HepG2 (cell line): Measurements from ENCODE around the gene MLXIPL. TPM values are rescaled to one million over a fixed set of nuclear protein-coding genes. Genes with fewer than 3 reads are reported as not detected.

Experiments used
- AKAP8 ChIP-seq: sonication (generic); formaldehyde crosslinking; IDR thresholded peaks from 2 replicates; pipeline ENCODE4 v1.5.1; 2020; ENCODE audit warnings: mild to moderate bottlenecking, missing genetic modification reagents
- ATM ChIP-seq: fragments of 450-650 bp; IDR thresholded peaks from 2 replicates; pipeline ENCODE4 v1.7.1; 2017; ENCODE audit warnings: mild to moderate bottlenecking, borderline replicate concordance
- BRF2 ChIP-seq: sonication (generic); formaldehyde crosslinking; IDR thresholded peaks from 2 replicates; pipeline ENCODE4 v1.8.1; 2022; ENCODE audit warnings: mild to moderate bottlenecking, missing genetic modification reagents
- EED ChIP-seq: sonication (generic); formaldehyde crosslinking; IDR thresholded peaks from 2 replicates; pipeline ENCODE4 v1.5.0; 2020; ENCODE audit warnings: mild to moderate bottlenecking, missing genetic modification reagents
- FOXM1 ChIP-seq: sonication (generic); formaldehyde crosslinking; IDR thresholded peaks from 2 replicates; pipeline ENCODE4 v1.5.0; 2020; ENCODE audit warnings: missing genetic modification reagents
- GABPB1 ChIP-seq: IDR thresholded peaks from 2 replicates; pipeline ENCODE4 v1.6.1; 2016; ENCODE audit warnings: mild to moderate bottlenecking, missing genetic modification reagents, moderate library complexity, missing compliant biosample characterization
- HNRNPL ChIP-seq: fragments of 200-400 bp; formaldehyde crosslinking; IDR thresholded peaks from 2 replicates; pipeline ENCODE4 v1.6.1; 2017; ENCODE audit warnings: mild to moderate bottlenecking, low read depth, low read length
- HNRNPLL ChIP-seq: fragments of 200-400 bp; formaldehyde crosslinking; IDR thresholded peaks from 2 replicates; pipeline ENCODE4 v1.6.1; 2017; ENCODE audit warnings: mild to moderate bottlenecking, low read depth, low read length; ENCODE audit not compliant: poor library complexity, severe bottlenecking
- HNRNPUL1 ChIP-seq: fragments of 200-400 bp; formaldehyde crosslinking; IDR thresholded peaks from 2 replicates; pipeline ENCODE4 v1.6.1; 2017; ENCODE audit warnings: low read depth, mild to moderate bottlenecking, low read length, moderate library complexity
- KMT2A ChIP-seq: sonication (generic); formaldehyde crosslinking; IDR thresholded peaks from 2 replicates; pipeline ENCODE4 v1.4.0; 2020; ENCODE audit warnings: missing genetic modification reagents
- PAX8 ChIP-seq: sonication (generic); formaldehyde crosslinking; IDR thresholded peaks from 2 replicates; pipeline ENCODE4 v1.8.0; 2022; ENCODE audit warnings: mild to moderate bottlenecking, missing genetic modification reagents, borderline replicate concordance
- POGK ChIP-seq: sonication (generic); formaldehyde crosslinking; conservative IDR thresholded peaks from 2 replicates; pipeline ENCODE4 v1.8.0; 2022; ENCODE audit warnings: mild to moderate bottlenecking, moderate library complexity, missing genetic modification reagents
- POLR2AphosphoS2 ChIP-seq: IDR thresholded peaks from 2 replicates; pipeline ENCODE4 v1.6.1; 2011; ENCODE audit warnings: low read depth, low read length, improper control_type of control experiment
- SMARCE1 ChIP-seq: fragments of 450-650 bp; IDR thresholded peaks from 2 replicates; pipeline ENCODE4 v1.6.1; 2017; ENCODE audit warnings: borderline replicate concordance
- SUZ12 ChIP-seq: fragments of 150-350 bp; IDR thresholded peaks from 2 replicates; pipeline ENCODE4 v1.6.1; 2014; ENCODE audit warnings: low read depth, low read length
- TRIM22 ChIP-seq: fragments of 450-650 bp; IDR thresholded peaks from 2 replicates; pipeline ENCODE4 v1.6.1; 2017
- ZBTB44 ChIP-seq: sonication (generic); formaldehyde crosslinking; IDR thresholded peaks from 2 replicates; pipeline ENCODE4 v1.4.0; 2020; ENCODE audit warnings: missing genetic modification reagents
- ZKSCAN8 ChIP-seq: IDR thresholded peaks from 2 replicates; pipeline ENCODE4 v1.6.1; 2016; ENCODE audit warnings: borderline replicate concordance, missing genetic modification reagents, missing compliant biosample characterization
- ZNF496 ChIP-seq: sonication (generic); formaldehyde crosslinking; IDR thresholded peaks from 2 replicates; pipeline ENCODE4 v1.8.1; 2023; ENCODE audit warnings: mild to moderate bottlenecking, moderate library complexity, missing genetic modification reagents; ENCODE audit not compliant: insufficient replicate concordance
- ZNF512B ChIP-seq: sonication (generic); formaldehyde crosslinking; IDR thresholded peaks from 2 replicates; pipeline ENCODE4 v1.5.1; 2020; ENCODE audit warnings: missing genetic modification reagents, mild to moderate bottlenecking, borderline replicate concordance
- ZNF672 ChIP-seq: sonication (generic); formaldehyde crosslinking; IDR thresholded peaks from 2 replicates; pipeline ENCODE4 v1.8.1; 2022; ENCODE audit warnings: missing genetic modification reagents
- polyA plus RNA-seq, 8 experiments: library from polyadenylated mRNA; depleted of rRNA in 3 of 8; stranded (reverse) in 7 of 8; unstranded in 1 of 8; fragments of >200 nt; fragmentation: Illumina TruSeq in 4 of 8; extraction: Trizol in 4 of 8; gene quantifications; 2 replicates each; pipeline versions ENCODE4 v1.2.1 to v1.2.3, GENCODE V29; 2011 to 2016; ENCODE audit warnings: low read depth in 4 of 8, missing spikeins in 1 of 8, mixed read lengths in 1 of 8; ENCODE audit not compliant: insufficient read depth in 1 of 8
- total RNA-seq, 5 experiments: library from RNA; depleted of rRNA; stranded (reverse); fragments of >200 nt; fragmentation: Illumina TruSeq; extraction: Trizol; gene quantifications; 2 replicates each; pipeline ENCODE4 v1.2.3, GENCODE V29; 2016; ENCODE audit warnings: low read depth in 1 of 5

MLXIPL gene
- total and polyA plus RNA-seq, 2 of the 13 experiments (the other 11 are each of a cell fraction or from before 2014, with no cell fraction given), result 51.6 to 60.1 TPM

- 0 out of 2 replicates have a peak, but pooled peaks have one; percentile 42 for TF ChIP-seq BRF2
- TF ChIP-seq GABPB1 (CRISPR knock-in tag), result 0 out of 2 replicates have a peak, but pooled peaks have one; percentile 16
- no peak for TF ChIP-seq PAX8 (CRISPR knock-in tag)
- TF ChIP-seq AKAP8 (CRISPR knock-in tag), result peak; percentile 79
- 0 out of 2 replicates have a peak, but pooled peaks have one; percentile 10 for TF ChIP-seq ZBTB44 (CRISPR knock-in tag)
- TF ChIP-seq ZKSCAN8 (CRISPR knock-in tag), result no peak
- peak; percentile 52 for TF ChIP-seq HNRNPLL
- TF ChIP-seq ZNF496 (CRISPR knock-in tag), result no peak
- 0 out of 2 replicates have a peak, but pooled peaks have one; percentile 5 for TF ChIP-seq POGK (CRISPR knock-in tag)
- TF ChIP-seq FOXM1 (CRISPR knock-in tag), result no peak
- TF ChIP-seq SMARCE1, result no peak
- TF ChIP-seq POLR2AphosphoS2, result no peak; the same call in 1 of the 2 replicates
- no peak for TF ChIP-seq HNRNPUL1
- TF ChIP-seq EED (CRISPR knock-in tag), result no peak
- no peak for TF ChIP-seq ATM
- TF ChIP-seq SUZ12, result no peak
- TF ChIP-seq KMT2A, result no peak
- TF ChIP-seq ZNF672 (CRISPR knock-in tag), result no peak
- TF ChIP-seq TRIM22, result no peak
- TF ChIP-seq HNRNPL, result no peak
- TF ChIP-seq ZNF512B, result no peak
Measured at GRCh38 chr7:73599151-73599882, 25.0 kb downstream of the MLXIPL start (continued).
